ENCODE data around the gene LY6G6C. TPM values are rescaled to one million over a fixed set of nuclear protein-coding genes. Genes with fewer than 3 reads are reported as not detected.

The LY6G6C gene
- total RNA-seq, 1 donor from 2014 or later: 1.3 TPM

GRCh38 chr6:31750411-31751022 is 29.0 kb upstream of the LY6G6C start:
- H3K9me3 Mint-ChIP-seq: no peaks in the 10 kb centered on the region
- H3K4me1 Mint-ChIP-seq: no peaks in the 10 kb centered on the region
- H3K36me3 Mint-ChIP-seq: peaks cover 3% of the 10 kb centered on the region
- H3K27ac Mint-ChIP-seq: no peak overlapping the region
- no peak for TF ChIP-seq CTCF (IDR thresholded peaks at IDR 0.05; ENCODE audit: unreplicated experiment)
- no peak for DNase-seq (ENCODE audit: low spot score in 2 of 2, unreplicated experiment in 2 of 2)
- no peaks in the 10 kb centered on the region for H3K27me3 Mint-ChIP-seq (ENCODE audit: low read depth)
- no peak overlapping the region for H3K4me3 Mint-ChIP-seq

GRCh38 chr6:31749301-31750036 is 27.9 kb upstream of the LY6G6C start:
- Mint-ChIP-seq H3K36me3 (peaks cover 3% of the 10 kb centered on the region), H3K9me3 (no peaks in the 10 kb centered on the region), H3K4me1 (no peaks in the 10 kb centered on the region), H3K27ac (no peak overlapping the region), H3K27me3 (ENCODE audit: low read depth) (no peaks in the 10 kb centered on the region), H3K4me3 (no peak overlapping the region)
- DNase-seq (ENCODE audit: low spot score in 2 of 2, unreplicated experiment in 2 of 2): no peak
- TF ChIP-seq CTCF (IDR thresholded peaks at IDR 0.05; ENCODE audit: unreplicated experiment): no peak

- no peak overlapping the region for H3K27ac Mint-ChIP-seq
- H3K36me3 Mint-ChIP-seq: peaks cover 5% of the 10 kb centered on the region
- H3K4me1 Mint-ChIP-seq: peaks cover 15% of the 10 kb centered on the region
- no peaks in the 10 kb centered on the region for H3K27me3 Mint-ChIP-seq (ENCODE audit: low read depth)
- no peak for DNase-seq (ENCODE audit: low spot score in 2 of 2, unreplicated experiment in 2 of 2)
- TF ChIP-seq CTCF (IDR thresholded peaks at IDR 0.05; ENCODE audit: unreplicated experiment): no peak
- H3K4me3 Mint-ChIP-seq: no peak overlapping the region
- no peaks in the 10 kb centered on the region for H3K9me3 Mint-ChIP-seq
These were observed 22.9 kb upstream of the LY6G6C start for GRCh38 chr6:31744422-31744821.

DNA sequence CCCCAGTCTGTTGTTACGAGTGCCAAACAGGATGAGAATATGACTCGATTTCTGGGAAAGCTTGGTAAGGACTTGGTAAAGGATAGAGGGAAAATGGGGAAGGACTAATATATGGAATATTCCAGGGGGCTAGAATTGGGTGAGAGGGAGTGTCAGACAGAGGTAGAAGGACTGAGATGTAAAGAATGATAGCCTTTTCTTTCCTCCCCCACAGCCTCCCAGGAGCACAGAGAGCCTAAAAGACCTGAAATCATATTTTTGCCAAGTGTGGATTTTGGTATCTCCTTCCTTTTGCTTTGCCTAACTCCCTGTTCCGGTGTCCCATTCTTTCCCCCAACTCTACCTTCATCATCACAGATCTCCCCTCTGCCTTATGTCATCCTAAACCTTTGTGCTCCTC is 21.3 kb upstream of the LY6G6C start:
- no peak for TF ChIP-seq CTCF (IDR thresholded peaks at IDR 0.05; ENCODE audit: unreplicated experiment)
- no peak overlapping the region for H3K4me3 Mint-ChIP-seq
- H3K4me1 Mint-ChIP-seq: peaks cover 30% of the 10 kb centered on the region
- DNase-seq (ENCODE audit: low spot score in 2 of 2, unreplicated experiment in 2 of 2): no peak
- no peaks in the 10 kb centered on the region for H3K27me3 Mint-ChIP-seq (ENCODE audit: low read depth)
- no peak overlapping the region for H3K27ac Mint-ChIP-seq
- H3K9me3 Mint-ChIP-seq: no peaks in the 10 kb centered on the region
- peaks cover 2% of the 10 kb centered on the region for H3K36me3 Mint-ChIP-seq

DNA sequence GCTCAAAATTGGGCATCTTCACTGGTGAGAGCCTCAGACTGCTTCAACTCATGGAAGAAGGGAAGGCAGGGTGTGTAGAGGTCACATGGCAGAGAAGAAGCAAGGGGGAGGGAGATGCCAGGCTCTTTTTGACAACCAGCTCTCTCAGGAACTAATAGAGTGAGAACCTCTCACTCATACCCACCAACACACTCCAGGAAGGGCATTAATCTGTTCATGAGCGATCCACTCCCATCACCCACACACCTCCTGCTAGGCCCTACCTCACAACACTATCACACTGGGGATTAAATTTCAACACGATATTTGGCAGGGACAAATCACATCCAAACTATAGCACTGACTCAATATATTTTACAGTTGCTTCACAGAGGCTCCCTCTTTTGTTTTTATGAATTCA is 20.3 kb upstream of the LY6G6C start:
- Mint-ChIP-seq H3K36me3 (peaks cover 2% of the 10 kb centered on the region), H3K27ac (no peak overlapping the region), H3K9me3 (no peaks in the 10 kb centered on the region), H3K4me1 (peaks cover 41% of the 10 kb centered on the region), H3K27me3 (ENCODE audit: low read depth) (no peaks in the 10 kb centered on the region), H3K4me3 (no peak overlapping the region)
- no peak for DNase-seq (ENCODE audit: low spot score in 2 of 2, unreplicated experiment in 2 of 2)
- no peak for TF ChIP-seq CTCF (IDR thresholded peaks at IDR 0.05; ENCODE audit: unreplicated experiment)
